GM18526 (cell line): ENCODE results near the gene DDX39A.

Experiments
- POLR2A ChIP-seq: IDR thresholded peaks from 3 replicates; pipeline ENCODE4 v1.6.1; 2011; ENCODE audit not compliant: insufficient read length; ENCODE audit errors: extremely low read depth

DDX39A gene

GRCh38 chr19:14378890-14379289 is 40.3 kb downstream of the DDX39A start:
- TF ChIP-seq POLR2A: no peak

- TF ChIP-seq POLR2A: no peak
These were observed 41.2 kb downstream of the DDX39A start for GRCh38 chr19:14377883-14378328.

- no peak for TF ChIP-seq POLR2A
These were observed 43.4 kb downstream of the DDX39A start for GRCh38 chr19:14375582-14376291.

DNA sequence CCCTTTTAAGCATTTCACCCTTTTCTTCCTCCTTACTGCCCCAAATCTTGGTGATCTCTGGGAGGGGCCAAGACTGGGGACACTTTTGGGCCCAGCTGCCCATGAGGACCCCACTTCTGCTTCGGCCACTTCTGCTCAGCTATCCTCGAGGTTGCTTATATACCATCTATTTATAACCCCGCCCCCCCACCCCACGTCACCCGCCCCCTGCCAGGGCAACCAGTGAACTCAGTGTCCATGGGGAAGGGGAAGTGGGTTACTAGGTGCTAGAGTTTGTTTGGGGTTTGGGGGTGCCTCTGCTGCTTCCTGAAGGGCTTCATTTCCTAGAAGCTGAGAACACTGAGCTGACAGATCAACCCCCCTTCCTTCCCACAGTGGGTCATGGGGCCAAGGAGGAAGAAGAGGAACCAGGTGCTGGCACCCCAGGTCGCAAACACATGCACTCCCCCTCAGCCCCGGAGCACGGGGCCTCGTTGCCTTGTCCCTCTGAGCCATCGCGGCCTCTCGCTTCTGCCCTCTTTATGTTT is 44.0 kb downstream of the DDX39A start:
- TF ChIP-seq POLR2A: peak; percentile 50

DNA sequence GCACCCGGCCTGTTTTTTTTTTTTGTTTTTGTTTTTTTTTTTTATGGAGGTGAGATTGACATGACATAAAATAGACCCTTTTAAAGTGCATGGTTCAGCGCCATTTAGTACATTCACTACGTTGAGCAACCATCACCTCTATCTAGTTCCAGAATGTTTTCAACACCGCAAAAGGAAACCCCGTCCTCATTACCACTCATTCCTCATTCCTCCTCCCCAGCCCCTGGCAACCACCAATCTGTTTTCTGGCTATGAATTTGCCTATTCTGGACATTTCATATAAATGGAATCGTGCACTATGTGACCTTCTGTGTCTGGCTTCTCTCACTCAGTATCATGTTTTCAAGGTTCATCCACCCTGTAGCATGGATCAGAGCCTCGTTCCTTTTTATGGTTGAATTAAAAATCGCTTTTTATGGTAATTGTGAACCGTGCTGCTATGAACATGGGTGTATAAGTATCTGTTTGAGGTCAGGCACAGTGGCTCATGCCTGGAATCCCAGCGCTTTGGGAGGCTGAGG is 47.8 kb downstream of the DDX39A start:
- no peak for TF ChIP-seq POLR2A

DNA sequence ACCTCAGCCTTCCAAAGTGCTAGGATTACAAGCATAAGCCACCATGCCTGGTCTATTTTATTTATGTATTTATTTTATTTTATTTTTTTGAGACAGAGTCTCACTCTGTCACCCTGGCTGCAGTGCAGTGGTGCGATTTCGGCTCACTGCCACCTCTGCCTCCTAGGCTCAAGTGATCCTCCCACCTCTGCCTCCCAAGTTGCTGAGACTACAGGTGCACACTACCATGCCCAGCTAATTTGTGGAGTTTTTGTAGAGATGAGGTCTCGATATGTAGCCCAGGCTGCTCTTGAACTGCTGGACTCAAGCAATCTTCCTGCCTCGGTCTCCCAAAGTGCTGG is 48.2 kb downstream of the DDX39A start:
- TF ChIP-seq POLR2A: no peak

GRCh38 chr19:14370169-14370939 is 48.8 kb downstream of the DDX39A start:
- TF ChIP-seq POLR2A: peak; percentile 3

- no peak for TF ChIP-seq POLR2A
These were observed 49.6 kb downstream of the DDX39A start for GRCh38 chr19:14369399-14370168.

DNA sequence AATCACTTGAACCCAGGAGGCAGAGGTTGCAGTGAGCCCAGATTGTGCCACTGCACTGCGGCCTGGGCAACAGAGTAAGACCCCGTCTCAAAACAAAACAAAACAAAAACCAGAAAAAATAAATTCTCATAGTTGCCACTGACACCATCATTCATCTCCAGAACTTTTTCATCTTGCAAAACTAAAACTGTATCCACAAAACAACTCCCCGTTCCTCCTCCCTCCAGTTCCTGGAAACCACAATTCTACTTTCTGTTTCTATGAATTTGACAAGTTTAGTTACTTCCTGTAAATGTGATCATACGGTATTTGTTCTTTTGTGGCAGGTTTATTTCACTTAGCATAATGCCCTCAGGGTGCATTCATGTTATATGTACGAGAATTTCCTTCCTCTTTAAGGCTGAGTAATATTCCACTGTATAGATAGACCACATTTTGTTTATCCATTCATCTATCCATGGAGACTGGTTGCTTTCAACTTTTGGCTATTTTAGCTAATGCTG is 51.1 kb downstream of the DDX39A start:
- no peak for TF ChIP-seq POLR2A

DNA sequence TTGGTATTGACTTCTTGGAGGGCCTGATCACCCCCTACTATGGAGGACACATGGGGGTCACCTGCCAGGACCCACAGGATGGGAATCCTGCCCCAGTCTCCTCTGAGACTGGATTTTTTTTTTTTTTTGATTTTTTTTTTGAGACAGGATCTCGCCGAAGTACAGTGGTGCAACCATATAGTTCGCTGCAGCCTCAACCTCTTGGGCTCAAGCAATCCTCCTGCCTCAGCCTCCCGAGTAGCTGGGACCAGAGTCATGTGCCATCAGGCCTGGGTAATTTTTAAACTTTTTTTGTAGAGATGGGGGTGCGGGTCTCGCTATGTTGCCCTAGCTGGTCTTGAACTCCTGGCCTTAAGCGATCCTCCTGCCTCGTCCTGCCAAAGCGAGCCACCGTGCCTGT is 52.1 kb downstream of the DDX39A start:
- no peak for TF ChIP-seq POLR2A

- peak; percentile 55 for TF ChIP-seq POLR2A
These were observed 52.6 kb downstream of the DDX39A start for GRCh38 chr19:14366529-14366928.

DNA sequence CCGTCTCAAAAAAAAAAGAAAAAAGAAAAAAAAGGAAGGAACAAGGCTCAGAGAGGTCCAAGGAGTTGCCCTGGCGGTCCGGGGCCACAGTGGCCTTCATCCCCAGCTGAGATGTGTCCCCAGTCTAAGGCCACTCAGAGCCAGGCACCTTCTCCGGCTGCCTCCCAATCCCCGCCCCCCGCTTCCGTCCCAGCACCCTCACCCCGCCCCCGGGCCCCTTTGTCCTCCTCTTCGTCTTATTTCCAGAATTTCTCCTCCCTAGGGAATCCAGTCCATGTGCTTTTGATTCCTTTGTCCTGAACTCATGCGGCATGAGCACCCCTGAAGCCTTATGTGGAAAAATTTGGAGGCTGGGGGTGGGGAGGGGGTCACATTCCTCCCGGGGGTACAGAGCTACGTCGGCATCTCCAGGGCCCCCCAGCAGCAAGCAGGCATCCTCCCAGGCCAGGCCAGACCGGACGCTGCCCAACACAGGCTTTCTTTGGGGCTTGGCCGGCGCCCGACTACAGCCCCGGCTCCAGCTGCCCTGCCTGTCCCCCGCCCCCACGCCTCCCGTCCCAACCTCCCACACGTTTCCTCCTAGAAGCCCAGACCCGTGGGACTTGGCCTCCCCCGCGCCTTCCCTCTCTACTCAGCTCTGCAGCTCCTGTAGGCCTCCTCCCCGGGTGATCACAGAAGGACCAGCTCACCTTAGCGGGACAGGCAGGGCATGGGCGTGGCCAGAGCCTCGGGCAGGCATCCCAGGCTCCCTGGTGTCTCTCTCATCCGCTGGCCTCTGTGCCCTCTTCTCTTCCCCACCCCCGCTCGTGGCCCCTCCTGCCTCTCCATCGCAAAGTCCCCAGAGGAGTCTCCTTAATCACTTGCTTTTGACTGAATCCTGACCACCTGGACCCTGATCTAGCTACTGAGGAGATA is 55.7 kb downstream of the DDX39A start:
- TF ChIP-seq POLR2A: no peak

DNA sequence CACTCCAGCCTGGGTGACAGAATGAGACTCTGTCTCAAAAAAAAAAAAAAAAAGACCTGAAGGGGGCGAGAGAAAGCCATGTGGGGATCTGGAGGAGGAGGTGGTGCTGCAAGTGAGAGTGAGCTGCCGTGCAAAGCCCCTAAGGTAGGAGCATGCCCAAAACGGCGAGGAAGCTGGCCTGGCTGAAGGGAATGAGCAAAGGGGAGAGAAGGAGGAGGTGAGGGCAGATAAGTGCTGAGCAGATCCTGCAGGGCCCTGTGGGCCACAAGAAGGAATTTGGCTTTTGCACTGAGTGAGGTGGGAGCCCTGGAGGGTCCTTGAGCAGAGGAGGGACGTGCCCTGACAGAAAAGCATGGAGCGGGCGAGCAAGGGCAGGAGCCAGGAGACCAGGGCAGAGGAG is 57.3 kb downstream of the DDX39A start:
- TF ChIP-seq POLR2A: no peak
